ENCODE data around the gene SNX1.
"Not testable (repeated sequence)": the region's sequence is repeated elsewhere in the genome, so short reads cannot be mapped to it uniquely, and the experiment has no call there.

The SNX1 gene

DNA sequence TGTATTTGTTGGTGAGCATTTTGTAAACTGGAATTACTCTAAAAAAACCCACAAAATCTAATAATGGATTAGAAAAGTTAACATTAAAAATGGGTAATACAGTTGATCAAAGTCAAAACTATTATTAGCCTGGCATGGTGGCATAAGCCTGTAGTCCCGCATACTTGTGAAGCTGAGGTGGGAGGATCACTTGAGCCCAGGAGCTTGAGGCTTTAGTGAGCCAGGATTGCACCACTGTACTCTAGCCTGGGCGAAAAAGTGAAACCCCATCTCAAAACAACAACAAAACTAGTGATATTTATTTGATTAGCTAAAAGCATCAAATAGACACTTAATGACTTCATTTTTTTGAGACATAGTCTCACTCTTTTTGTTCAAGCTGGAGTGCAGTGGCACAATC is 3.6 kb downstream of the SNX1 start:
- no peak for DNase-seq (ENCODE audit: extremely low read depth, low read depth)
- TF ChIP-seq, protein P1, sequence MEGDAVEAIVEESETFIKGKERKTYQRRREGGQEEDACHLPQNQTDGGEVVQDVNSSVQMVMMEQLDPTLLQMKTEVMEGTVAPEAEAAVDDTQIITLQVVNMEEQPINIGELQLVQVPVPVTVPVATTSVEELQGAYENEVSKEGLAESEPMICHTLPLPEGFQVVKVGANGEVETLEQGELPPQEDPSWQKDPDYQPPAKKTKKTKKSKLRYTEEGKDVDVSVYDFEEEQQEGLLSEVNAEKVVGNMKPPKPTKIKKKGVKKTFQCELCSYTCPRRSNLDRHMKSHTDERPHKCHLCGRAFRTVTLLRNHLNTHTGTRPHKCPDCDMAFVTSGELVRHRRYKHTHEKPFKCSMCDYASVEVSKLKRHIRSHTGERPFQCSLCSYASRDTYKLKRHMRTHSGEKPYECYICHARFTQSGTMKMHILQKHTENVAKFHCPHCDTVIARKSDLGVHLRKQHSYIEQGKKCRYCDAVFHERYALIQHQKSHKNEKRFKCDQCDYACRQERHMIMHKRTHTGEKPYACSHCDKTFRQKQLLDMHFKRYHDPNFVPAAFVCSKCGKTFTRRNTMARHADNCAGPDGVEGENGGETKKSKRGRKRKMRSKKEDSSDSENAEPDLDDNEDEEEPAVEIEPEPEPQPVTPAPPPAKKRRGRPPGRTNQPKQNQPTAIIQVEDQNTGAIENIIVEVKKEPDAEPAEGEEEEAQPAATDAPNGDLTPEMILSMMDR (IDR thresholded peaks at IDR 0.05; ENCODE audit: low read depth, low read length): no peak

DNA sequence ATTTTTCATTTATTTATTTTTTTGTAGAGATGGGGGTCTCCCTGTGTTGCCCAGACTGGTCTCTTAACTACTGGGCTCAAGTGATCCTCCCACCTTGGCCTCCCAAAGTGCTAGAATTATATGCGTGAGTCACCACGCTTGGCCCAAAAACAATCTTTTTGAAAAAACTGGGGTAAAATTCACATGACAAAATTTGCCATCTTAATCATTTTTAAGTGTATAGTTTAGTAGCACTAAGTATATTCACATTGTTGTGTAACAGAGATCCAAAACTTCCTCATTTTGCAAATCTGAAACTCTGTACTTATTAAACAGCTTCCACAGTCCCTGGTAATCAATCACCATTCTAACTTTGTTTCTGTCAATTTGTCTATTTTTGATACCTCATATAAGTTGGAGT is 5.2 kb downstream of the SNX1 start:
- no peak for DNase-seq (ENCODE audit: extremely low read depth, low read depth)
- TF ChIP-seq, protein P1 (IDR thresholded peaks at IDR 0.05; ENCODE audit: low read depth, low read length): no peak

DNA sequence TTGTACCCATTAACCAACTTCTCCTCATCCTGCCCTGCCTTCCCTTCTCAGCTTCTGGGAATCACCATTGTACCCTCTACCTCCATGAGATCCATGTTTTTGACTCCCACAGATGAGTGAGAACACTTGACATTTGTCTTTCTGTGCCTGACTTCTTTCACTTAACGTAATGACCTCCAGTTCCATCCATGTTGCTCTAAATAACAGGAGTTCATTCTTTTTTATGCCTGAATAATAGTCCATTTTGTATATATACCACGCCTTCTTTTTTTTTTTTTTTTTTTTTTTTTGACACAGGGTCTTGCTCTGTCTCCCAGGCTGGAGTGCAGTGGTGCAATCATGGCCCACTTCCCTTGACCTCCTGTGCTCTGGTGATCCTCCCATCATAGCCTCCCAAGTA is 6.7 kb downstream of the SNX1 start:
- DNase-seq (ENCODE audit: extremely low read depth, low read depth): no peak
- TF ChIP-seq, protein P1 (IDR thresholded peaks at IDR 0.05; ENCODE audit: low read depth, low read length): no peak

DNA sequence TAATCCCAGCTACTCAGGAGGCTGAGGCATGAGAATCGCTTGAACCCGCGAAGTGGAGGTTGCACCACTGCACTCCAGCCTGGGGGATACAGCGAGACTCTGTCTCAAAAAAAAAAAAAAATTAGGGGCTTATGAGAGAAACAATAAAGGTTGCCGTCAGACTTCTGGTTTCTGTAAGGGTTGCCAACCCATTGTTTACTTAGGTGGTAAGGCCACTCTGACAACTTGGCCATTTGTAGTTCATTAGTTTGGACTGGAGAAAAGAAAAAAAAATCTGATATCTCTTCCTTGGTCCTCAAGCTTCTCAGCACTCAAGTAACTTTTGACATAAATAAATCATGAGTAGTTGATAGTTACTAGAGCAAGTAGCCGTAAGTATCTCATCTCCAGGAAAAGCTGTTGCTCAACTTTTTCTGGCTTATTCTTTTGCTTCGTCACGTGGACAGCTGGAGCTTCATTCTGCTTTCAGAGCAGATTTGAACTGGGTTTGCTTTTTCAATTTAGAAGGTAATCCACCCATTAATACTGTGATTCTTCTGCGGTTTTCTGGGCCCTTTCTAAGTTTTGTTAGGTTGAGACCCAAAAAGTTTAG is 9.4 kb downstream of the SNX1 start:
- peak; percentile 49 for DNase-seq (ENCODE audit: extremely low read depth, low read depth)
- TF ChIP-seq, protein P1 (IDR thresholded peaks at IDR 0.05; ENCODE audit: low read depth, low read length): no peak

DNA sequence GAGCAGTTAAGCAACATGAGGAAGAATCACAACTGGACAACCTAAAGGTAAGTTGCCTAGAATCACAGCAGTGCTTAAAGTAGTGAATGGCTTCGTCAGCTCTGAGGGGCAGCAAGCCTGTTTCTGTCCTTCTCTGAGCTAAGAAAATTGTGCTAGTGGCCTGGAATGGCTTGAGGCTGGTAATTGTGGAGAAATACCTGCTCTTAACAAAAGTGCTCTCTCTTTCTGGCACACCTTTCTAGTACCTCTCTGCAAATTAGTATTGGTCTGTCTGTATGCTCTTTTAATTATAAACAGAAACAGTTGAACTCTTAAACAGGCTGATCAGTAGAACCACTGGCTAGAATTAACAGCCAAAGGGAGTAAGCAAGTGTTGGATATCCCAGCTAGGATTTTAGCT is 11.6 kb downstream of the SNX1 start:
- DNase-seq (ENCODE audit: extremely low read depth, low read depth): no peak
- TF ChIP-seq, protein P1 (IDR thresholded peaks at IDR 0.05; ENCODE audit: low read depth, low read length): no peak

DNA sequence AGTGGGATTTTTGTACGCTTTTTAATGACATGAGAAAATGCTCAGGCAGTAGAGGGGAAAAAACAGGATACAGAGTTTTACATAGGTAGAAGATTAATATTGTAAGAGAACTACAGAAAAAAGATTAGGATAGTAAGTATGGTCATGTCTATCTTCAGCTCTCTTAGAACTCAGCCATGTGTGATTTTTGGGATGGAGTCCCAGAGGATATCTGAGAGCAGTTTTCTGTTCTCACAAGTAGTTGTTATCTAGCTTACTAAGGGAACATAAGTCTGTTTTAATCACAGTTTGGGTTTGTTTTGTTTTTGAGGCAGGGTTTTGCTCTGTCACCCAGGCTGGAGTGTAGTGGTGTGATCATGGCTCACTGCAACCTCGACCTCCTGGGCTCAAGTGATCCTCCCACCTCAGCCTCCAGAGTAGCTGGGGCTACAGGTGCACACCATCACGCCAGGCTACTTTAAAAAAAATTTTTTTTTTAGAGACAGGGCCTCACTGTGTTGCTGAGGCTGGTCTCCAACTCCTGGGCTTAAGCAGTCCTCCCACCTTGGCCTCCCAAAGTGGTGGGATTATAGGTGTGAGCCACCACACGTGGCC is 14.4 kb downstream of the SNX1 start:
- not testable (repeated sequence) for DNase-seq (ENCODE audit: extremely low read depth, low read depth)

DNA sequence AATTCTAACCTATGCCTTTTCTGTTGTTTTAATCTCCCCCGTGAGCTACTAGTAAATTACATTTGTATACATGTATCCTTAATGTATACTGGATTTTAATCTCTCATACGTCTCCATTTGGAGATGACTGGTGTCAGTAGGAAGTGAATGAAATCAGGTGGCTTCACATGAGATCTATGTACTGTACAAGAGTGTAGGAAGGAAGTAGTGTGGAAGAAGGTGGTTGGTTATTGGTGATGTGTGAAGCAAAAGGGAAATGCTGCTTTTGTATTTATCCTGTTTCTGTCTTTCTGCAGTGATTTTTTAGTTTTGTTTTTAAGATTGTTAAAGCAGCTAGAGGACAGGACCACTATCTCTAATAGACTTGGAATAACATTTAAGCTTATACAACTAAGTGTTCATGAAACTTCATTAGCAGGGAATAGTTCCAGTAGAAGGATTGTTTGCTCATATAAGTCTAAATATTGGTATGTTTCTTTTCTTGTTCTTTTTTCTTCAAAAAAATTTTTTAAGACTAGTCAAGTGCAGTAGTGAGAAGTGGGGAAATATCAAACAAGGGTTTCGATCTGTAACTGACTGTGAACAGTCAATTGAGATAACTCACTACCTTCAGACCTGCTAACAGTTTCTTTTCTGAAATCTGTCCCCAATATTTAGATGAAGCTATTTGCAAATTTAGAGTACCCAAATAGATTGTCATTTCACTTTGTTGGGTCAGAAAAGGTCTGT is 15.3 kb downstream of the SNX1 start:
- TF ChIP-seq, protein P1 (IDR thresholded peaks at IDR 0.05; ENCODE audit: low read depth, low read length): no peak
- DNase-seq (ENCODE audit: extremely low read depth, low read depth): no peak

All from AG09319 (cell line).